ENCODE data around the gene G0S2.

The G0S2 gene

GRCh38 chr1:209648931-209649776, 26.1 kb upstream of the G0S2 start:
- no peak for DNase-seq

DNA sequence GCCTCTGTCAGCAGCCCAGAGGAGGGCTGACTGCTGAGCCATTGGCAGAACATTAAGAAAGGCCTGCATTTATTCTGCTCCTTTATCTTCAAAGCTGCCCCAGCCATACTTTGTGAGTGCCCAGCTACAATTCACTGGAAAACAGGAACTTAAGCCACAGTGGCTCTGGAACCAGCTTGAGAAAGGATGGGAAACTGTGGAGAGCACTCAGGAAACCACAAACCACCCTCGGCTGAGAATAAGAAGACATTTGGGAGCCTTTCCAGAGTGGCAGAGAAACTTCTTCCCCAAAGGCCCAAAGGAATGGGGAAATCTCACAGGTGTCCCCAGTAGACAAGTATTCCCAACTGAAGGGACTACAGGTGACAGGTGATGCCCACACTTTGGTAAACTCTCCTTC, 24.8 kb upstream of the G0S2 start:
- no peak for DNase-seq

DNA sequence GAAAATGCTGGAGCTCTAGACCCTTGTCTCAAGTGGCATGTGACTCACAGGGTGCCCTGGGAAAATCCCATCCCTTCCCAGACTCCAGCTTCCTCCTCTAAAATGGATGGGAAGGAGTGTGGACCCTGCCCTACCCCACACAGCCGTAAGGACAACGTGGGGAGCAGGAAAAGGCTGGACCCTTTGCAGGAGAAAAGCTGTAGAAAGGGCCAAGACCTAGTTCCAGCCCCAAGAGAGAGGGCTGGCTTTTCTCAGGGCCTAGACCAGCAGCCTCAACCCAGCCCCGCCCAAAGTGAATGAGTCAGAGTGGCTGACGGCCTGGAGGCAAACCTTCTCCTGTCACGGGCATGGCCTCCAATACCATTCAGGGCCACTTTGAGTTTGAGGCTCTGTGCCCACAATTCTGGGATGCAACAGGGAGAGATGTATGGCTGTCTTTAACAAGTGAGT, 24.0 kb upstream of the G0S2 start:
- no peak for DNase-seq

DNA sequence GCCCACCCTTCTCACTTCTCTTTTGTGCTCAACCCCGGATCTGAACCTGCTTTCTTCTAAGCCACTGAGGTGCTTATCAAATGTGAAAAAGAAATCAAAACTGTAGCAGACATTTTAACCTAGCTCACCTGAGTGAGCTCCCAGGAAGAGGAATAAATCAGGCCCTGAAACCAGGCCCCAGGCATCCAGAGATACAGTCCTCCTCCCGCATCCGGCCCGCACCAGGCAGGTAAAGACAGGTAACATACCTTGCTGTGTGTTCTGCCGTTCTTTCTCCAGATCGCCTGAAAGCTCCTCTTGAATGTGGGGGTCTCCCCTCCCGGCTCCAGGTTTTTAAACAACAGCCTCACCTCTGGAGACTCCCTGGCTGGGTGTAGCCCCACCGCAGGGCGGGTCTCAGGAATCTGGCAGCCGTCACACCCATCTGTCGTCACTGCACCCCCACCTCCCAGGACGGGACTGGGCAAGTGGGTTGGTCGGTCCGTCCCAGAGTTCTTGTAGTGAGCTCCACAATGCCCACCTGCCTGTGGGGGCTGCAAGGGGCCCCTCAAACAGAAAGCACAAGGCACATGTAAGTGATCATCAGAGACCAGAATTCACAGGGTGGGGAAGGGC, 23.0 kb upstream of the G0S2 start, which contains the start of gene LAMB3:
LAMB3 (minus strand) TSS at position 305 of the 615 bp plus-strand sequence. CDS start 1,481 bp downstream, outside the sequence.
- peak; percentile 55 for DNase-seq

GRCh38 chr1:209652873-209653401, 22.3 kb upstream of the G0S2 start:
- peak; percentile 75 for DNase-seq

GRCh38 chr1:209653915-209654351, 21.3 kb upstream of the G0S2 start:
- DNase-seq = peak; percentile 37

DNA sequence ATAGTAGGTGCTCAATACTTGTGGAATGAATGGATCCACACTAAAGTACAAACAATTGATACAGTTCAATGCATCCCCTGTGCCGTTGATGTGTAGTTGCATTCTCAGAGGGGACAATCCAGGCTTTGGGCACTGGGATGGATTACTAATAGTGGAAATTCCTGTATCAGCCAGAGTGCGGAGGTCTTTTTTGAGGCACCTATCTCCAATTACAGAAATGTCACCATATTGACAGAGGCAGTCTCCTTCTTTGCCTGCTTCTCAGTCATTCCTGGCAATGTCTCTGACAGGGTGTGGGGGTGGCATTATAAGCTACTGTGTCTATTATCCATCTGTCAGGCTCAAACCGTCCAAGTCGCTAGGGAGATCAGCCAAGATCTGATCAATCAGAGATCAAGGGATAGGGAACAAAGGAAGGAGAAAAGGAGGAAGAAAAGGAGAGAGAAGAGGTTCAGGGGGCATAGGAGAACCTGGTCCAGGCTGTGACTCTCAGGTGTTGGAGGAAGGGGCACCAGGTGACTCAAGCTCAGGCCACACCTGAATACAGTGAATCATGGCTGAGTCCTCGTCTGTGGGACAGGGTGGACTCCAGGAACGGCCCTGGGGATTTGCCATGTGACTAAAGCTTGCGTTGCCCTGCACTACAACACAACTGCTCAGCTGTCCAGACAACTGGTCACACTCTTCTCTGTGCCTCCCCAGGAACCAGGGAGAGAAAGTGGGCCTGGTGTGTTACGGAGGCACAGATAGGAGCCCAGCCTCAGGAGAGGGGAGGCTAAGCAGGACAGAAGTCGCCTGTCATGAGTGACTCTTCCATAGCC, 19.6 kb upstream of the G0S2 start:
- DNase-seq = no peak

DNA sequence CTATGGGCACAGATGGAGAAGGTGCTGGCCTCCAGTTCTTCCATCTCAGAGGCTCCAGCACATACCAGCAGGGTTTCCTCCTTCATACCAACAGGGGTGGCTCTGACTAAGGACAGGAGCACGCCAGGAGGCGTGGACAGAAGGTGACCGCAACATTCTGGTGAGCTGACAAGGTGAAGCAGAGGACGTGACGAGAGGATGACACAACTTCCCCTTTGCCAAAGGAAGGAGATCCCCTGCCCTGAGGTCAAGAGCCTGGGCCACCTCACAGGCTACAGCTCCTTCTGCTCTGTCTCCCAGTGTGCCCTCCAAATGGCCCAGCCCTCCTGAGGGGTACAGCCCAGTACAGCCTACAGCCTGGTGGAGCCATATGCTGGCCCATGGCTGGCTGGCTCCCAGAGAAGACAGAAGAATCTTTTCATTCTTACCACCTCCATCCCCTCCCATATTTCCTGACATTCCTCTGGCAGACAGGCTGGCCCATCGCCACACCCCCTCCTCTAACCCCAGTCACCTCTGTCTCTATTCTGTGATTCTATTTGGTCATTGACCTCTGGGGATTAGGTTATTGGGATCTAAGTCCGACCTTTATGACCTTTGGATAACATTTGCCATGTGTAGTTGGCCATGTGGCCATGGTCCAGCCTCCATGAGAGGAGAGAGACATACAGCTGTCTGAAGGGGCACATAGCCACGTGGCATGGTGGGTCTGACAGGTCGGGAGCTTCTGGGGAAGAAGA, 17.9 kb upstream of the G0S2 start:
- DNase-seq = no peak

DNA sequence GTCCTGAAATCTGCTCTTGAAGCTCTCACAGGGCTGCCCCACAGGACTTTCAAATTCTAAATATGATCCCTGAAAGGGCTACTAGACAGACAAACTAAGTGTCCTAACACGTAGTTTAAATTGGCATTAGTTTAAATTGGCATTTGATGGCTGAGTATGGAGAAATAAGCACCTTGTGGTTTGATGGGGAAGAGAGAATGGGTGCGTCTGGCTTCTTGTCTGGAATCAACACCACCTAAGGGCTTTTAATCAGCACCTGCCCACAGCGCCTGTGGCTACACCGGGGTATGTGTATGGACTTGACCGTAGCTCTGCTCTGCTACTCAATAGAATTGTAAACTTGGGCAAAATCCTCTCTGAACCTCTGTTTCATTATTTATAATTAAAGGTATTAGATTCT, 17.3 kb upstream of the G0S2 start:
- no peak for DNase-seq

GRCh38 chr1:209659909-209660308, 15.3 kb upstream of the G0S2 start:
- no peak for DNase-seq

DNA sequence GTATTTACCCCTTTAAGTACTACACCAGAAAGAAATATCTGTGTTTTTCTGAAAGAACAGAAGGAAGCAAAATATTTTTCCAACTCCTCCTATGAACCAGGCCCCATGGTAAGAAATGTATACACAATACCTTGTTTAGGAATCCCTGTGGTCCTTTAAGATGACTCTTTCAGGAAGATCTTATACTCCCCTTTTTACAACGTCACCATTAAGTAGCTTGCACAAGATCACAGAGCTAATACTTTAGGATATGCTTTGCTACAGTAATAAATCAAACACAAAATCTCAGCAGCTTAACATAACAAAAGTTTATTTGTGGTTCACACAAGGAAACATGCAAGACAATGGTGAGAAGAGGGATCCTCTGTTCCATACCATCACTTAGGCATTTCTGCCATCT, 14.1 kb upstream of the G0S2 start:
- DNase-seq = no peak

GRCh38 chr1:209662879-209663327, 12.3 kb upstream of the G0S2 start:
- DNase-seq = no peak

- DNase-seq = no peak
These were observed 8.1 kb upstream of the G0S2 start for GRCh38 chr1:209667103-209667502.

- DNase-seq = no peak
These were observed 7.5 kb upstream of the G0S2 start for GRCh38 chr1:209667708-209668107.

- DNase-seq = no peak
These were observed 4.7 kb upstream of the G0S2 start for GRCh38 chr1:209670441-209671082.

DNA sequence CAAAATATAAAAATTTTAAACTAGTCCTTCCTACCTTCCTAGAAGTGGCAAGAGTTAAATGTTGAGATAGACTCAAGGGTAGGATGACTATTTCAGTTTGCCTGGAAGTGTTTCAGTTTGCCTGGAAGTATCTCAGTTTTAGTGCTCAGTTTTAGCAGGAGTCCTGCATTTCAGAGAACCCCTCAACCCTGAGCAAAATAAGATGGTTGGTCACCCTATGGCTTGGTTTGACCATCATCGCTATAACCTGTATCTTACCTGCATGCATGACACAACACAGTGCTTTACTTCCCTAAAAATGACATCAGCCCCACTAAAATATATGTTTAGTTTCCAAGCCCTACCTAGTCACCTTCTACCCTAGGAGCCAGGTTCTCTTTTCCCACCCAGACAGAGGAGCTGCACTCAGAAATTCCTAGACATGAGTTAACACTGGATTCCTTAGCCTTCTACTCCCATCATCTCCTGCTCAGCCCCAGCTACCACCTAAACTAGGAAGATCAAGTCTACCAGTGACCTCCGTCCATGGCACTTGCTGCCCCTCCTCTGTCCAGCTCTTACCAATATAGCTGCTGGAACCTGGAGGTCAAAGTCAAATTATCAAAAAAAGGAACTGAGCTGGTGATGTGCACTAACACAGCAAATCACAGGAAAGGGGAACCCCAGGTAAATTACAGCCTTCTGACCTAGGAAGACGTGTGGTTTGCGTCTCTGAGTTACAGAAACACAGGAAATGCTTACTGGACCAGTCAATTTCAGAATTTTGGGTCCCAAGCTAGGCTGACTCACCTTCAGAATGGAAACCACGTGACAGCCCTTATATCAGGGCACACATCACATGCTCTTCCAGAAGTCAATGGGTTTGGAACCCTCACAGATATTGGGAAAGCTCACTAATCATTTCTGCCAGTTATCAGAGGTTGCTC, 2.2 kb upstream of the G0S2 start:
- DNase-seq = no peak

GRCh38 chr1:209673631-209674417, 1.4 kb upstream of the G0S2 start:
- DNase-seq = no peak

- no peak for DNase-seq
These were observed 448 bp downstream of the G0S2 start for GRCh38 chr1:209675565-209676154.

GRCh38 chr1:209678981-209679539, 3.8 kb downstream of the G0S2 start:
- DNase-seq = no peak
